SU-DHL-6 (cell line): Measurements from ENCODE around the gene GAR1.

ENCODE experiments used
- H2AFZ ChIP-seq: fragments of 200-600 bp; sonication (generic); 2 replicates; pipeline ENCODE4 v1.6.1; 2014; ENCODE audit warnings: low read depth, mild to moderate bottlenecking, moderate library complexity, mixed read lengths, antibody characterized with exemption, low read length; ENCODE audit not compliant: severe bottlenecking
- H3F3A ChIP-seq: fragments of 200-600 bp; shearing (Covaris generic); 2 replicates; pipeline ENCODE4 v1.6.0; 2016; ENCODE audit warnings: antibody characterized with exemption, mild to moderate bottlenecking; ENCODE audit not compliant: insufficient read depth
- H3K27ac ChIP-seq: fragments of 200-600 bp; sonication (generic); 2 replicates; pipeline ENCODE4 v1.5.1; 2016; ENCODE audit warnings: low read depth, mild to moderate bottlenecking, low read length, moderate library complexity, mixed read lengths
- H3K27me3 ChIP-seq: fragments of 200-600 bp; sonication (generic), shearing (Covaris generic); 2 replicates; pipeline ENCODE4 v1.6.0; 2014; ENCODE audit warnings: mild to moderate bottlenecking, low read length
- H3K36me3 ChIP-seq: fragments of 200-600 bp; sonication (generic); 2 replicates; pipeline ENCODE4 v1.6.1; 2014; ENCODE audit warnings: mild to moderate bottlenecking, low read length, mixed read lengths
- H3K4me2 ChIP-seq: fragments of 300-600, 200-600 bp; shearing (Covaris generic), sonication (generic); 2 replicates; pipeline ENCODE4 v1.6.0; 2014; ENCODE audit warnings: low read length, low read depth, mild to moderate bottlenecking; ENCODE audit not compliant: poor library complexity, severe bottlenecking
- H3K4me3 ChIP-seq: fragments of 200-600 bp; sonication (generic); 2 replicates; pipeline ENCODE4 v1.5.1; 2014; ENCODE audit warnings: antibody characterized with exemption, low read length, mild to moderate bottlenecking, mixed read lengths; ENCODE audit not compliant: insufficient read depth, poor library complexity, severe bottlenecking
- H3K79me2 ChIP-seq: fragments of 200-600 bp; sonication (generic); 2 replicates; pipeline ENCODE4 v1.6.1; 2014; ENCODE audit warnings: mild to moderate bottlenecking, low read length, moderate library complexity; ENCODE audit not compliant: insufficient read depth
- H3K9ac ChIP-seq: fragments of 200-600 bp; sonication (generic); 2 replicates; pipeline ENCODE4 v1.7.0; 2014; ENCODE audit warnings: mild to moderate bottlenecking, low read length
- H3K9me2 ChIP-seq: fragments of 200-600 bp; sonication (generic); replicated peaks from 2 replicates; pipeline ENCODE4 v1.6.1; 2014; ENCODE audit warnings: low read length; ENCODE audit not compliant: insufficient read depth
- H3K9me3 ChIP-seq: fragments of 200-600 bp; sonication (generic); 2 replicates; pipeline ENCODE4 v1.6.1; 2014; ENCODE audit warnings: low read length, mixed read lengths; ENCODE audit not compliant: insufficient read depth
- H4K20me1 ChIP-seq: fragments of 200-600 bp; sonication (generic); 2 replicates; pipeline ENCODE4 v1.6.1; 2014; ENCODE audit warnings: low read depth, mild to moderate bottlenecking, antibody characterized with exemption, low read length, moderate library complexity, mixed read lengths
- CTCF ChIP-seq: fragments of 200-600 bp; sonication (generic); IDR thresholded peaks from one replicate; pipeline ENCODE4 v1.5.1; 2017; ENCODE audit warnings: antibody characterized with exemption, mild to moderate bottlenecking, low read length, moderate library complexity; ENCODE audit not compliant: insufficient read depth, poor library complexity, severe bottlenecking
- EZH2phosphoT487 ChIP-seq: fragments of 200-600 bp; sonication (generic), shearing (Covaris generic); conservative IDR thresholded peaks from 2 replicates; pipeline ENCODE4 v1.6.1; 2018; ENCODE audit warnings: mild to moderate bottlenecking, antibody characterized with exemption, low read length, moderate library complexity, mixed read lengths

Gene GAR1

GRCh38 chr4:109810552-109811387 is 4.8 kb upstream of the GAR1 start:
- no peaks in the 10 kb centered on the region for H3K36me3 ChIP-seq
- H3K9me2 ChIP-seq: no peaks in the 10 kb centered on the region
- H3K9ac ChIP-seq: no peak overlapping the region
- no peak for TF ChIP-seq EZH2phosphoT487
- no peak for TF ChIP-seq CTCF
- H3K27ac ChIP-seq: no peak overlapping the region
- H3K4me3 ChIP-seq: no peak overlapping the region
- no peaks in the 10 kb centered on the region; the same call in 1 of the 2 replicates for H3F3A ChIP-seq
- no peaks in the 10 kb centered on the region for H4K20me1 ChIP-seq
- H3K4me2 ChIP-seq: no peak overlapping the region
- no peaks in the 10 kb centered on the region for H3K27me3 ChIP-seq
- peaks cover 3% of the 10 kb centered on the region for H3K79me2 ChIP-seq
- H3K9me3 ChIP-seq: no peaks in the 10 kb centered on the region
- H2AFZ ChIP-seq: no peak overlapping the region

GRCh38 chr4:109811707-109812106 is 3.9 kb upstream of the GAR1 start:
- no peak for TF ChIP-seq CTCF
- H3K27me3 ChIP-seq: no peaks in the 10 kb centered on the region
- no peaks in the 10 kb centered on the region for H3K9me2 ChIP-seq
- no peaks in the 10 kb centered on the region for H4K20me1 ChIP-seq
- H3K9me3 ChIP-seq: no peaks in the 10 kb centered on the region
- H3K4me2 ChIP-seq: no peak overlapping the region
- no peak overlapping the region for H3K27ac ChIP-seq
- H3K9ac ChIP-seq: no peak overlapping the region
- H3K36me3 ChIP-seq: no peaks in the 10 kb centered on the region
- peaks cover 13% of the 10 kb centered on the region for H3K79me2 ChIP-seq
- no peak overlapping the region for H3K4me3 ChIP-seq
- H3F3A ChIP-seq: no peaks in the 10 kb centered on the region; the same call in 1 of the 2 replicates
- H2AFZ ChIP-seq: no peak overlapping the region

- Histone ChIP-seq H3K9me3 (no peaks in the 10 kb centered on the region), H4K20me1 (no peaks in the 10 kb centered on the region), H3K36me3 (no peaks in the 10 kb centered on the region), H2AFZ (peak overlapping the region; percentile 96), H3K9me2 (no peaks in the 10 kb centered on the region), H3F3A (no peaks in the 10 kb centered on the region; the same call in 1 of the 2 replicates), H3K9ac (peak overlapping the region; percentile 89), H3K27ac (peak overlapping the region; percentile 48; the same call in 1 of the 2 replicates), H3K27me3 (no peaks in the 10 kb centered on the region), H3K79me2 (peaks cover 31% of the 10 kb centered on the region), H3K4me2 (peak overlapping the region; percentile 59), H3K4me3 (peak overlapping the region; percentile 82)
- TF ChIP-seq EZH2phosphoT487 (no peak), CTCF (no peak)
Measured at GRCh38 chr4:109816082-109816442, 500 bp downstream of the GAR1 start.
